IMR-90 (cell line): Measurements from ENCODE around the gene TNN. TPM values are rescaled to one million over a fixed set of nuclear protein-coding genes. Genes with fewer than 3 reads are reported as not detected.

Source experiments
- ATAC-seq: fragments of 200-7000 bp; cut with Tn5 transposase; 2 replicates; pipeline ENCODE4 v1.9.1; 2020; ENCODE audit warnings: low read depth, mild to moderate bottlenecking, moderate library complexity
- BruUV-seq: library from RNA; stranded (reverse); fragments of 400-500 nt; replicated peaks from 2 replicates; lab custom pipeline; 2021; lab: Mats Ljungman, UMichigan
- CTCF ChIA-PET: fragments of 300-600 bp; formaldehyde crosslinking; extraction: SDS; loops from one replicate; lab custom pipeline; 2021; ENCODE audit warnings: antibody characterized with exemption; lab: Yijun Ruan, JAX
- POLR2A ChIA-PET: fragments of 300-600 bp; sonication (Branson Sonifier 250); formaldehyde crosslinking; loops from one replicate; lab custom pipeline; 2022; ENCODE audit warnings: antibody characterized with exemption; ENCODE audit not compliant: unreplicated experiment; lab: Charles Lee
- DNase-seq: peaks from one replicate; pipeline ENCODE4 v3.0.0; 2013
- H2AFZ ChIP-seq: replicated peaks from 2 replicates; pipeline ENCODE3; 2013; ENCODE audit warnings: low read length, mild to moderate bottlenecking; ENCODE audit not compliant: poor library complexity
- H2AK5ac ChIP-seq: 2 replicates; pipeline ENCODE4 v1.6.1; 2013; ENCODE audit warnings: low read depth, low read length, inconsistent platforms
- H2AK9ac ChIP-seq: replicated peaks from 2 replicates; pipeline ENCODE3; 2013; ENCODE audit warnings: mild to moderate bottlenecking, low read depth, low read length, moderate library complexity; ENCODE audit not compliant: poor library complexity
- H2BK120ac ChIP-seq: 2 replicates; pipeline ENCODE4 v1.6.1; 2013; ENCODE audit warnings: low read depth, low read length, inconsistent platforms
- H2BK15ac ChIP-seq: 3 replicates; pipeline ENCODE4 v1.6.1; 2013; ENCODE audit warnings: low read depth, low read length, inconsistent platforms
- H2BK20ac ChIP-seq: 2 replicates; pipeline ENCODE4 v1.6.1; 2013; ENCODE audit warnings: low read depth, mild to moderate bottlenecking, inconsistent platforms, low read length, moderate library complexity
- H2BK5ac ChIP-seq: 2 replicates; pipeline ENCODE4 v1.6.1; 2013; ENCODE audit warnings: mild to moderate bottlenecking, low read depth, low read length, inconsistent platforms; ENCODE audit not compliant: poor library complexity, severe bottlenecking
- H3K14ac ChIP-seq: replicated peaks from 2 replicates; pipeline ENCODE4 v1.6.1; 2013; ENCODE audit warnings: low read depth, low read length, inconsistent platforms
- H3K18ac ChIP-seq: 2 replicates; pipeline ENCODE4 v1.6.1; 2013; ENCODE audit warnings: low read depth, low read length, control low read depth
- H3K23ac ChIP-seq: 2 replicates; pipeline ENCODE4 v1.6.1; 2013; ENCODE audit warnings: low read depth, low read length, inconsistent platforms
- H3K27ac ChIP-seq: 2 replicates; pipeline ENCODE4 v1.5.1; 2013; ENCODE audit warnings: mild to moderate bottlenecking, control low read depth, low read length; ENCODE audit not compliant: insufficient read depth
- H3K27me3 ChIP-seq: 2 replicates; pipeline ENCODE4 v1.6.1; 2013; ENCODE audit warnings: low read length; ENCODE audit not compliant: control insufficient read depth, insufficient read depth
- H3K36me3 ChIP-seq: 2 replicates; pipeline ENCODE4 v1.6.1; 2013; ENCODE audit warnings: low read length, mixed read lengths; ENCODE audit not compliant: control insufficient read depth, insufficient read depth
- H3K4ac ChIP-seq: 2 replicates; pipeline ENCODE4 v1.6.1; 2013; ENCODE audit warnings: low read depth, low read length, inconsistent platforms
- H3K4me1 ChIP-seq: 2 replicates; pipeline ENCODE4 v1.6.1; 2013; ENCODE audit warnings: low read length, mixed read lengths; ENCODE audit not compliant: control insufficient read depth, insufficient read depth
- H3K4me2 ChIP-seq: 2 replicates; pipeline ENCODE4 v1.6.1; 2013; ENCODE audit warnings: low read depth, mild to moderate bottlenecking, control low read depth, low read length, moderate library complexity
- H3K4me3 ChIP-seq: 2 replicates; pipeline ENCODE4 v1.5.1; 2013; ENCODE audit warnings: low read depth, mild to moderate bottlenecking, control low read depth, low read length, moderate library complexity; ENCODE audit not compliant: insufficient read depth
- H3K56ac ChIP-seq: 2 replicates; pipeline ENCODE4 v1.6.1; 2013; ENCODE audit warnings: low read length, inconsistent platforms; ENCODE audit not compliant: insufficient read depth; ENCODE audit errors: extremely low read depth
- H3K79me1 ChIP-seq, 2 experiments: 2 replicates each; pipeline ENCODE4 v1.6.1; 2013; ENCODE audit warnings: low read length in 2 of 2, inconsistent platforms in 1 of 2, low read depth in 1 of 2
- H3K9ac ChIP-seq: 2 replicates; pipeline ENCODE4 v1.6.1; 2013; ENCODE audit warnings: low read depth, low read length, control low read depth
- H3K9me1 ChIP-seq: 2 replicates; pipeline ENCODE4 v1.6.1; 2013; ENCODE audit warnings: low read length, inconsistent platforms; ENCODE audit not compliant: insufficient read depth
- H3K9me3 ChIP-seq: 2 replicates; pipeline ENCODE4 v1.6.1; 2013; ENCODE audit warnings: low read length; ENCODE audit not compliant: control insufficient read depth, insufficient read depth
- H4K20me1 ChIP-seq: 2 replicates; pipeline ENCODE4 v1.6.1; 2013; ENCODE audit warnings: low read length, inconsistent platforms; ENCODE audit not compliant: insufficient read depth
- H4K5ac ChIP-seq: 2 replicates; pipeline ENCODE4 v1.6.1; 2013; ENCODE audit warnings: mild to moderate bottlenecking, low read depth, low read length, control low read depth
- H4K8ac ChIP-seq, 2 experiments: 2 replicates each; pipeline ENCODE4 v1.6.1; 2013; ENCODE audit warnings: low read depth in 2 of 2, low read length in 2 of 2, control low read depth in 1 of 2, inconsistent platforms in 1 of 2
- H4K91ac ChIP-seq: 2 replicates; pipeline ENCODE4 v1.6.1; 2013; ENCODE audit warnings: low read depth, low read length, inconsistent platforms; ENCODE audit not compliant: insufficient read depth
- CEBPB ChIP-seq: IDR thresholded peaks from 2 replicates; pipeline ENCODE4 v1.6.1; 2012; ENCODE audit warnings: low read depth, low read length, improper control_type of control experiment
- CHD1 ChIP-seq: IDR thresholded peaks from 2 replicates; pipeline ENCODE4 v1.6.1; 2012; ENCODE audit warnings: low read depth, low read length, improper control_type of control experiment
- FOS ChIP-seq: fragments of 150-350 bp; IDR thresholded peaks from 2 replicates; pipeline ENCODE4 v1.6.1; 2016; ENCODE audit warnings: low read depth, low read length
- MAFK ChIP-seq: IDR thresholded peaks from 2 replicates; pipeline ENCODE4 v1.6.1; 2012; ENCODE audit warnings: low read depth, low read length, improper control_type of control experiment
- MAZ ChIP-seq: IDR thresholded peaks from 2 replicates; pipeline ENCODE4 v1.6.1; 2012; ENCODE audit warnings: low read depth, mild to moderate bottlenecking, low read length, improper control_type of control experiment, moderate library complexity, borderline replicate concordance
- MXI1 ChIP-seq: IDR thresholded peaks from 2 replicates; pipeline ENCODE4 v1.6.1; 2012; ENCODE audit warnings: low read depth, mild to moderate bottlenecking, low read length, moderate library complexity, borderline replicate concordance
- POLR2A ChIP-seq: IDR thresholded peaks from 2 replicates; pipeline ENCODE4 v1.6.1; 2012; ENCODE audit warnings: mild to moderate bottlenecking, low read depth, low read length
- RCOR1 ChIP-seq: IDR thresholded peaks from 2 replicates; pipeline ENCODE4 v1.6.1; 2012; ENCODE audit warnings: mild to moderate bottlenecking, low read length, improper control_type of control experiment; ENCODE audit not compliant: insufficient replicate concordance
- RFX5 ChIP-seq: IDR thresholded peaks from 2 replicates; pipeline ENCODE4 v1.8.0; 2012; ENCODE audit warnings: low read depth, mild to moderate bottlenecking, low read length, moderate library complexity
- SMC3 ChIP-seq: fragments of 150-350 bp; IDR thresholded peaks from 2 replicates; pipeline ENCODE4 v1.6.1; 2016; ENCODE audit warnings: low read depth, mild to moderate bottlenecking, antibody characterized with exemption, low read length, moderate library complexity
- WGBS, 2 experiments: methylation state at CpG; one replicate each; pipeline versions ENCODE4 v1.1.5 to v1.1.7; 2013; ENCODE audit warnings: missing lambda C conversion rate in 2 of 2; ENCODE audit not compliant: insufficient read length in 1 of 2; ENCODE audit errors: extremely low coverage in 2 of 2; 5-methylcytosine and 5-hydroxymethylcytosine counted together
- dilution Hi-C: fragments of 300-500 bp; cut with HindIII; formaldehyde crosslinking; loops from one replicate; pipeline ENCODE4 v1.14.3; 2018; ENCODE audit warnings: low sequenced_read_pairs; ENCODE audit not compliant: unreplicated experiment
- in situ Hi-C: fragments of 300-500 bp; cut with MboI; formaldehyde crosslinking; loops from 3 replicates; pipeline ENCODE4 v1.14.3; 2019; ENCODE audit warnings: low sequenced_read_pairs, inconsistent platforms, mixed read lengths
- intact Hi-C: fragments of 100-400 bp; cut with micrococcal nuclease; formaldehyde crosslinking; loops from 2 replicates; pipeline ENCODE4 v1.10.0; 2022
- polyA plus RNA-seq, 3 experiments: library from polyadenylated mRNA; depleted of rRNA; stranded (reverse); fragments of >200 nt; gene quantifications; 2 replicates each; pipeline ENCODE4 v1.2.3, GENCODE V29; 2012; ENCODE audit warnings: low replicate concordance in 1 of 3
- total RNA-seq: library from RNA; depleted of rRNA; stranded (reverse); fragments of >200 nt; gene quantifications from 2 replicates; pipeline ENCODE4 v1.2.3, GENCODE V29; 2012
- TF ChIP-seq, protein P1 (sequence below): conservative IDR thresholded peaks from 2 replicates; pipeline ENCODE4 v1.5.1; 2012; ENCODE audit warnings: mild to moderate bottlenecking, low read depth, low read length, improper control_type of control experiment

The TNN gene
- total and polyA plus RNA-seq, 2 of the 4 experiments (the other 2 are of a cell fraction): not detected

DNA sequence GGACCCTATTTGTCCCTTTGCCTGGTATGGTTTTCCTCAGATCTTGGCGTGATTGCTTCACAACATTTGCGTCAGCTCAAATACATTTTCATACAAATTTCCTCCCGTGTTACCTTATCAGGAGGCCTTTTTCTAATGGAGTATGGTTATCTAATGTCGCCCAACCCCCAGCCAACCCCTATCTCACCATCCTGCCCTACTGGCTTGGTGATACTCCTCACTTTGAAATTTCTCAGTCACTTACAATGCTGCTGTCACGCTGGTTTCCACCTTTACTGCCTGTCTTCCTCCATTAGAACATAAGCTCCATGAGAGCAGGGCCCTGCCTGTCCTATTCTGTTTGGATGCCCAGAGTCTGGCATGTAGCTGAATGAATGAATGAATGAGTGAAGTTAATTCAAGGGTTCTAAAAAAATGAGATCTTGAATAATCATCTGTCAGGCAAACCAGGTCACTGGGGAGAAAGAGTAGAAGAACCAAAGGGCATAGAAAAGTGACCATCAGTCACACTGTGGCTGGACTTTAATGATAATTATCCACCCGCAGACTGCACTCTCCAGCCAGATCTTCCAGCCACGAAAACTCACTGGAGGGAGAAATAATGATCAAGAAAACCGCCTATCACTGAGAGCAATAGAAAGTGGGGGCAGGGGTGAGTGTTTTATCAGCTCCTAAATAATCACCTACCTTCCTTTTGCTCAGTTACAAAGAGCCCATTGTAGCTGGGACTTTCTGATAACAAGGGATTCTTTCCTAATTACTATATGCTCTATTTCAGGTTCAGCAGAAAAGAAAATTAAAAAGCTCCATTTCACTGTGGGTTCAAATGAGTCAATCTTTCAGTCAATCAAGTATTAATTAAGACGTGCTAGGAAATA, 103.6 kb downstream of the TNN start:
- Histone ChIP-seq H3K23ac (no peak overlapping the region), H3K56ac (no peak overlapping the region), H3K36me3 (no peaks in the 10 kb centered on the region), H4K20me1 (no peaks in the 10 kb centered on the region), H3K27me3 (no peaks in the 10 kb centered on the region), H4K91ac (no peak overlapping the region), H3K18ac (no peak overlapping the region), H2BK15ac (no peak overlapping the region), H2BK120ac (no peak overlapping the region), H3K4ac (no peak overlapping the region), H3K4me3 (no peak overlapping the region), H3K4me2 (no peak overlapping the region), H4K8ac (no peak overlapping the region), H2BK5ac (no peak overlapping the region), H2AK9ac (no peak overlapping the region), H2AFZ (no peak overlapping the region), H3K79me1 (no peaks in the 10 kb centered on the region), H3K4me1 (no peaks in the 10 kb centered on the region), H3K9me3 (no peaks in the 10 kb centered on the region), H4K5ac (no peak overlapping the region), H3K27ac (no peak overlapping the region), H3K9me1 (no peaks in the 10 kb centered on the region), H3K14ac (no peak overlapping the region), H3K9ac (no peak overlapping the region), H2BK20ac (no peak overlapping the region), H2AK5ac (no peak overlapping the region)
- CTCF ChIA-PET: no interaction called here
- TF ChIP-seq MAZ (no peak), CHD1 (no peak), MXI1 (no peak), SMC3 (no peak), RFX5 (no peak), MAFK (no peak), FOS (no peak), POLR2A (no peak), RCOR1 (no peak), CEBPB (no peak)
- TF ChIP-seq, protein P1, sequence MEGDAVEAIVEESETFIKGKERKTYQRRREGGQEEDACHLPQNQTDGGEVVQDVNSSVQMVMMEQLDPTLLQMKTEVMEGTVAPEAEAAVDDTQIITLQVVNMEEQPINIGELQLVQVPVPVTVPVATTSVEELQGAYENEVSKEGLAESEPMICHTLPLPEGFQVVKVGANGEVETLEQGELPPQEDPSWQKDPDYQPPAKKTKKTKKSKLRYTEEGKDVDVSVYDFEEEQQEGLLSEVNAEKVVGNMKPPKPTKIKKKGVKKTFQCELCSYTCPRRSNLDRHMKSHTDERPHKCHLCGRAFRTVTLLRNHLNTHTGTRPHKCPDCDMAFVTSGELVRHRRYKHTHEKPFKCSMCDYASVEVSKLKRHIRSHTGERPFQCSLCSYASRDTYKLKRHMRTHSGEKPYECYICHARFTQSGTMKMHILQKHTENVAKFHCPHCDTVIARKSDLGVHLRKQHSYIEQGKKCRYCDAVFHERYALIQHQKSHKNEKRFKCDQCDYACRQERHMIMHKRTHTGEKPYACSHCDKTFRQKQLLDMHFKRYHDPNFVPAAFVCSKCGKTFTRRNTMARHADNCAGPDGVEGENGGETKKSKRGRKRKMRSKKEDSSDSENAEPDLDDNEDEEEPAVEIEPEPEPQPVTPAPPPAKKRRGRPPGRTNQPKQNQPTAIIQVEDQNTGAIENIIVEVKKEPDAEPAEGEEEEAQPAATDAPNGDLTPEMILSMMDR: no peak
- dilution Hi-C loops: no loop called here
- POLR2A ChIA-PET: no interaction called here
- in situ Hi-C loops: loop anchor here (25.0 kb wide), 1 partner anchor 1691 kb away; no protein-coding TSS in a partner anchor
- WGBS, 2 experiments: no CpG with 5 or more reads among the region's 9 CpGs
- DNase-seq (no peak), ATAC-seq (no peak)
- intact Hi-C loops: no loop called here
- BruUV-seq: no TSS peak
